ENCODE data around the gene CMYA5.

The CMYA5 gene

GRCh38 chr5:79827159-79827629, 137.6 kb downstream of the CMYA5 start:
- DNase-seq (ENCODE audit: low read depth) = no peak
- Histone ChIP-seq H3K4me1 (ENCODE audit: control insufficient read depth, insufficient read depth, low read length) (peaks cover 9% of the 10 kb centered on the region), H3K9ac (ENCODE audit: low read length) (no peak overlapping the region), H3K4me3 (ENCODE audit: low read length) (no peak overlapping the region), H3K9me3 (ENCODE audit: control insufficient read depth, low read length) (no peaks in the 10 kb centered on the region), H3K27me3 (replicated peaks; ENCODE audit: control insufficient read depth, insufficient read depth, low read length) (no peaks in the 10 kb centered on the region), H3K36me3 (ENCODE audit: control insufficient read depth, insufficient read depth, low read length, severe bottlenecking) (no peaks in the 10 kb centered on the region)

- DNase-seq (ENCODE audit: low read depth) = no peak
- Histone ChIP-seq H3K4me3 (ENCODE audit: low read length) (no peak overlapping the region), H3K27me3 (replicated peaks; ENCODE audit: control insufficient read depth, insufficient read depth, low read length) (no peaks in the 10 kb centered on the region), H3K9ac (ENCODE audit: low read length) (no peak overlapping the region), H3K4me1 (ENCODE audit: control insufficient read depth, insufficient read depth, low read length) (peaks cover 9% of the 10 kb centered on the region), H3K36me3 (ENCODE audit: control insufficient read depth, insufficient read depth, low read length, severe bottlenecking) (no peaks in the 10 kb centered on the region), H3K9me3 (ENCODE audit: control insufficient read depth, low read length) (no peaks in the 10 kb centered on the region)
Measured at GRCh38 chr5:79829260-79829659, 139.6 kb downstream of the CMYA5 start.

- Histone ChIP-seq H3K4me1 (ENCODE audit: control insufficient read depth, insufficient read depth, low read length) (peaks cover 9% of the 10 kb centered on the region), H3K4me3 (ENCODE audit: low read length) (no peak overlapping the region), H3K27me3 (replicated peaks; ENCODE audit: control insufficient read depth, insufficient read depth, low read length) (no peaks in the 10 kb centered on the region), H3K9ac (ENCODE audit: low read length) (no peak overlapping the region), H3K36me3 (ENCODE audit: control insufficient read depth, insufficient read depth, low read length, severe bottlenecking) (no peaks in the 10 kb centered on the region), H3K9me3 (ENCODE audit: control insufficient read depth, low read length) (no peaks in the 10 kb centered on the region)
- peak; percentile 39 for DNase-seq (ENCODE audit: low read depth)
Measured at GRCh38 chr5:79831381-79832309, 142.0 kb downstream of the CMYA5 start.

GRCh38 chr5:79832911-79833310, 143.3 kb downstream of the CMYA5 start:
- Histone ChIP-seq H3K27me3 (replicated peaks; ENCODE audit: control insufficient read depth, insufficient read depth, low read length) (no peaks in the 10 kb centered on the region), H3K4me3 (ENCODE audit: low read length) (no peak overlapping the region), H3K9me3 (ENCODE audit: control insufficient read depth, low read length) (no peaks in the 10 kb centered on the region), H3K9ac (ENCODE audit: low read length) (no peak overlapping the region), H3K4me1 (ENCODE audit: control insufficient read depth, insufficient read depth, low read length) (peaks cover 12% of the 10 kb centered on the region), H3K36me3 (ENCODE audit: control insufficient read depth, insufficient read depth, low read length, severe bottlenecking) (no peaks in the 10 kb centered on the region)
- DNase-seq (ENCODE audit: low read depth) = no peak

- Histone ChIP-seq H3K9ac (ENCODE audit: low read length) (no peak overlapping the region), H3K9me3 (ENCODE audit: control insufficient read depth, low read length) (no peaks in the 10 kb centered on the region), H3K27me3 (replicated peaks; ENCODE audit: control insufficient read depth, insufficient read depth, low read length) (no peaks in the 10 kb centered on the region), H3K4me3 (ENCODE audit: low read length) (no peak overlapping the region), H3K36me3 (ENCODE audit: control insufficient read depth, insufficient read depth, low read length, severe bottlenecking) (no peaks in the 10 kb centered on the region), H3K4me1 (ENCODE audit: control insufficient read depth, insufficient read depth, low read length) (peaks cover 17% of the 10 kb centered on the region)
- DNase-seq (ENCODE audit: low read depth) = no peak
Measured at GRCh38 chr5:79834098-79834753, 144.6 kb downstream of the CMYA5 start.

- Histone ChIP-seq H3K9me3 (ENCODE audit: control insufficient read depth, low read length) (no peaks in the 10 kb centered on the region), H3K36me3 (ENCODE audit: control insufficient read depth, insufficient read depth, low read length, severe bottlenecking) (no peaks in the 10 kb centered on the region), H3K9ac (ENCODE audit: low read length) (no peak overlapping the region), H3K4me1 (ENCODE audit: control insufficient read depth, insufficient read depth, low read length) (peaks cover 17% of the 10 kb centered on the region), H3K27me3 (replicated peaks; ENCODE audit: control insufficient read depth, insufficient read depth, low read length) (no peaks in the 10 kb centered on the region), H3K4me3 (ENCODE audit: low read length) (no peak overlapping the region)
- no peak for DNase-seq (ENCODE audit: low read depth)
Measured at GRCh38 chr5:79834754-79835714, 145.4 kb downstream of the CMYA5 start.

GRCh38 chr5:79837761-79838551, 148.3 kb downstream of the CMYA5 start:
- Histone ChIP-seq H3K9me3 (ENCODE audit: control insufficient read depth, low read length) (no peaks in the 10 kb centered on the region), H3K4me1 (ENCODE audit: control insufficient read depth, insufficient read depth, low read length) (peaks cover 8% of the 10 kb centered on the region), H3K27me3 (replicated peaks; ENCODE audit: control insufficient read depth, insufficient read depth, low read length) (no peaks in the 10 kb centered on the region), H3K9ac (ENCODE audit: low read length) (no peak overlapping the region), H3K36me3 (ENCODE audit: control insufficient read depth, insufficient read depth, low read length, severe bottlenecking) (no peaks in the 10 kb centered on the region), H3K4me3 (ENCODE audit: low read length) (no peak overlapping the region)
- no peak for DNase-seq (ENCODE audit: low read depth)

- Histone ChIP-seq H3K9ac (ENCODE audit: low read length) (no peak overlapping the region), H3K27me3 (replicated peaks; ENCODE audit: control insufficient read depth, insufficient read depth, low read length) (no peaks in the 10 kb centered on the region), H3K9me3 (ENCODE audit: control insufficient read depth, low read length) (no peaks in the 10 kb centered on the region), H3K4me3 (ENCODE audit: low read length) (no peak overlapping the region), H3K4me1 (ENCODE audit: control insufficient read depth, insufficient read depth, low read length) (peaks cover 12% of the 10 kb centered on the region), H3K36me3 (ENCODE audit: control insufficient read depth, insufficient read depth, low read length, severe bottlenecking) (no peaks in the 10 kb centered on the region)
- peak; percentile 20 for DNase-seq (ENCODE audit: low read depth)
Measured at GRCh38 chr5:79840084-79840990, 150.7 kb downstream of the CMYA5 start.

- H3K9ac ChIP-seq (ENCODE audit: low read length) = no peak overlapping the region
- DNase-seq (ENCODE audit: low read depth) = no peak
- H3K4me3 ChIP-seq (ENCODE audit: low read length) = no peak overlapping the region
- H3K36me3 ChIP-seq (ENCODE audit: control insufficient read depth, insufficient read depth, low read length, severe bottlenecking) = no peaks in the 10 kb centered on the region
- H3K4me1 ChIP-seq (ENCODE audit: control insufficient read depth, insufficient read depth, low read length) = peaks cover 18% of the 10 kb centered on the region
- no peaks in the 10 kb centered on the region for H3K9me3 ChIP-seq (ENCODE audit: control insufficient read depth, low read length)
- H3K27me3 ChIP-seq (replicated peaks; ENCODE audit: control insufficient read depth, insufficient read depth, low read length) = no peaks in the 10 kb centered on the region
Measured at GRCh38 chr5:79841172-79841571, 151.5 kb downstream of the CMYA5 start.

Data from adipocyte (in vitro differentiated cells).